ENCODE data around the gene GPR153. TPM values are rescaled to one million over a fixed set of nuclear protein-coding genes. Genes with fewer than 3 reads are reported as not detected.
"Not testable (repeated sequence)": the region's sequence is repeated elsewhere in the genome, so short reads cannot be mapped to it uniquely, and the experiment has no call there.

Gene GPR153
- total RNA-seq (2014; rRNA removed; shearing (Covaris generic)), result 58.2 and 61.3 TPM in 2 replicates

DNA sequence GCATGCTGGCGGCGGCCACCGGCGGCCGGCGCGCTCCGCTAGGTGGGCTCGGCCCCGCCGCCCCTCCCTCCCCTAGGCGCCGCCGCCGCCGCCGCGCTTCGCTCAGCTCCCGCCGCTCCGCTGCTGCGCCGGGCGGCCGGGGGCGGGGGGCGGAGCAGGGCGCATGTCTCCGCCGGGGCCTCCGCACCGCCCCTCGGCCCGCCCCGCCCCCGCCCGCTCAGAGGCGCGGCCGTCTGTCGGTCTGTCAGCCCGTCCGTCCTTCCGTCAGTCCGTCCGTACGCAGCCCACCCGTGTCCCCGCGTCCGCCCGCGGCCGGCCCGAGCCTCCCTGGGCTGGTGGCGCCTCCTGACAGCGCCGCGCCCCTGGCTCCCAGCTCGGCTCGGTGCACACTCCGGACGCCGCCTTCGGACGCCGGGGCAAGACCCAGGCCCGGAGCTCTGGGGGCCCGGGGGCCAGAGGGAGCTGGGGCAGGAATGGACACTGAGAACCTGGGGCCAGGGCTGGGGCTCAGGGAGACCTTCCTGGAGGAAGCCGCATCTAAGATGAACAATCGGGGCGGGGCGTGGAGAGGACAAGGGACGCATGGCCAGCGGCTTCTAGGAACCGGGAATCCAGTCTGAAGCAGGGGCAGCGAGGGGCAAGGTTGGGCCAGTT is at the start of gene GPR153:
TSS of gene GPR153 (minus strand) at position 138 of the 654 bp plus-strand sequence. CDS start 6,193 bp downstream, outside the sequence.
- H3K27ac ChIP-seq, result peak within 1 kb of the TSS; percentile 72
- no peaks in the 10 kb centered on the region for H3K27me3 ChIP-seq
- no peaks in the 10 kb centered on the region for H3K9me3 ChIP-seq (replicated peaks)
- H3K4me3 ChIP-seq, result peak within 1 kb of the TSS; percentile 99
- DNase-seq, result peak; percentile 80 to 85
- H3K4me1 ChIP-seq, result peaks cover 26% of the 10 kb centered on the region
- H3K36me3 ChIP-seq, result no peaks in the 10 kb centered on the region

GRCh38 chr1:6310116-6310848 is 49.4 kb upstream of the GPR153 start:
- Histone ChIP-seq H3K27me3 (no peaks in the 10 kb centered on the region), H3K27ac (no peak overlapping the region), H3K4me1 (peaks cover 3% of the 10 kb centered on the region; the same call in 1 of the 2 replicates), H3K9me3 (replicated peaks) (peaks cover 8% of the 10 kb centered on the region; the same call in 1 of the 2 replicates), H3K4me3 (no peak overlapping the region), H3K36me3 (peaks cover 6% of the 10 kb centered on the region; the same call in 1 of the 2 replicates)
- no peak for DNase-seq

DNA sequence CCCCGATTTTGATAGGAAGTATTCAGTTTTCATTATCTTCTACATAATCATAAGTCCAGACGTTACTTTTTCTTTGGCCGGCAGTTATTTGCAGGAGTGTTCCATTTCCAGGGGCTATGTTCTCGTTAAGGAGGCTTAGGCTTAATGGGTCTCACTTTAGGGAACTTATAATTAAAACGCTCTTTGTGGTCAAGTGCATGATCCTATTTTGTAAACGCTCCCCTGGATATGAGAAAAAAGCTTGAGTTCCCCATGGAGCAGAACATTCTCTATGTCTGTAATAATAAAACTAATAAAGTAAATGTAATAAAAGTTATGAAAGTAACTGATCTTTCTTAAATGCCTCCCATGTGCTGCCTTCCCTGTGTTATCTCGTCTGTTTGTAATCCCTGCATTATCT is 48.7 kb upstream of the GPR153 start:
- Histone ChIP-seq H3K27ac (no peak overlapping the region), H3K9me3 (replicated peaks) (peaks cover 8% of the 10 kb centered on the region; the same call in 1 of the 2 replicates), H3K4me1 (no peaks in the 10 kb centered on the region), H3K36me3 (peaks cover 6% of the 10 kb centered on the region; the same call in 1 of the 2 replicates), H3K27me3 (no peaks in the 10 kb centered on the region), H3K4me3 (no peak overlapping the region)
- no peak for DNase-seq

GRCh38 chr1:6308449-6308848 is 47.6 kb upstream of the GPR153 start:
- H3K9me3 ChIP-seq (replicated peaks), result peaks cover 8% of the 10 kb centered on the region; the same call in 1 of the 2 replicates
- no peak for DNase-seq
- H3K27me3 ChIP-seq, result no peaks in the 10 kb centered on the region
- no peak overlapping the region for H3K4me3 ChIP-seq
- no peaks in the 10 kb centered on the region for H3K4me1 ChIP-seq
- peaks cover 6% of the 10 kb centered on the region; the same call in 1 of the 2 replicates for H3K36me3 ChIP-seq
- H3K27ac ChIP-seq, result no peak overlapping the region

- not testable (repeated sequence) for H3K9me3 ChIP-seq (replicated peaks); H3K27me3 ChIP-seq; H3K27ac ChIP-seq; H3K36me3 ChIP-seq; DNase-seq; H3K4me1 ChIP-seq; H3K4me3 ChIP-seq
These were observed 46.8 kb upstream of the GPR153 start for GRCh38 chr1:6307682-6308081.

- peaks cover 8% of the 10 kb centered on the region; the same call in 1 of the 2 replicates for H3K9me3 ChIP-seq (replicated peaks)
- no peak for DNase-seq
These were observed 46.2 kb upstream of the GPR153 start for GRCh38 chr1:6307099-6307498.

DNA sequence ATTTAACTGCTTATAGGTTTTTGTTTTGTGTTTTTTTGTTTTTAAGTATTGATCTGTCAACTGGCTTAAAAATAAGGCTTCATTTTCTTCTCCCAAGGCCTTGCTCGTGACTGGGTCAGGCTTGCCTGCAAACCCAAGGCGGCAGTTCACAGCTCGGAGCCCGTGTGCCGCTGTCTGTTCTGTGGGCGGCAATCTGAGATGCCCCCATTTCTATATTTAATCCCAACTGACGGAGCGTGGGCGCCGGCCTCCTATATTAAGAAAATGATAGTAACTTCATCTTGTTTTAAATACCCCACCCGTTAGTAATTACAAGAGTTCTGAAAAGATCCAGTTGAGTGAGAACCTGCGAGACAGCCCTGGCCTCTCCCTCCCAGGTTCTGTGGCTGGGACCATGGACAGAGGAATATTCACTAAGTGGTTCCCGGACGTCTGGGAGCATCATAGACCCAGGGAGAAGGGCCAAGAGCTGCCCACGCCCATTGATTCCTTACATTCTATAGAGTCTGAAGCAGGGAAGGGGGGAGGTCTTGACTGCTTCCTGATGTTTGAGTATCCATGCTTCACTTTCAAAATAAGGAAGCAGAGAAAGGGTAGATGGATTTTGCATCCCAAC is 42.6 kb upstream of the GPR153 start:
- Histone ChIP-seq H3K36me3 (peaks cover 16% of the 10 kb centered on the region), H3K9me3 (replicated peaks) (peaks cover 8% of the 10 kb centered on the region; the same call in 1 of the 2 replicates), H3K27me3 (no peaks in the 10 kb centered on the region), H3K27ac (no peak overlapping the region), H3K4me3 (no peak overlapping the region), H3K4me1 (peaks cover 28% of the 10 kb centered on the region)
- no peak for DNase-seq

More at GRCh38 chr1:6307099-6307498, 46.2 kb upstream of the GPR153 start:
- Histone ChIP-seq H3K27ac (no peak overlapping the region), H3K27me3 (no peaks in the 10 kb centered on the region), H3K4me3 (no peak overlapping the region), H3K36me3 (peaks cover 7% of the 10 kb centered on the region; the same call in 1 of the 2 replicates), H3K4me1 (no peaks in the 10 kb centered on the region)

DNA sequence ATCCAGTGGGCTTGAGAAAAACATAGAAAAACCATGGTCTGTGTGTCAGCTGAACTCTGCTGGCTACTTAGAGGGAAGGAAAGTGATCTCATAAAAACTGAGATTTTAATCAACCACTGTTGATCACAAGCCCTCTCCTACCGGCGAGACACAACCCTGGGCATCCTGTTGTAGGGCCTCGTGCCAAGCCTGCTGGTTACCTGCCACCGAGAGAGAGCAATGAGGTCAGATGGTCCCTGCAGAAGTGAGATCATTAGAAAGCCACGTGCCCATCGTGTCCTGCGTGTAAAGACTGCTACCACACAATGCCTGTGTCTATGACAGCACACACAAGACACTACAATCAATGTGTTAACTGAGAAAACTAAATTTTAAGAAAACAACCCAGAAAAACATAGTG is 41.7 kb upstream of the GPR153 start:
- peaks cover 16% of the 10 kb centered on the region for H3K36me3 ChIP-seq
- H3K4me3 ChIP-seq, result no peak overlapping the region
- no peaks in the 10 kb centered on the region for H3K27me3 ChIP-seq
- no peak overlapping the region for H3K27ac ChIP-seq
- H3K9me3 ChIP-seq (replicated peaks), result peaks cover 7% of the 10 kb centered on the region; the same call in 1 of the 2 replicates
- peaks cover 28% of the 10 kb centered on the region for H3K4me1 ChIP-seq
- DNase-seq, result no peak

DNA sequence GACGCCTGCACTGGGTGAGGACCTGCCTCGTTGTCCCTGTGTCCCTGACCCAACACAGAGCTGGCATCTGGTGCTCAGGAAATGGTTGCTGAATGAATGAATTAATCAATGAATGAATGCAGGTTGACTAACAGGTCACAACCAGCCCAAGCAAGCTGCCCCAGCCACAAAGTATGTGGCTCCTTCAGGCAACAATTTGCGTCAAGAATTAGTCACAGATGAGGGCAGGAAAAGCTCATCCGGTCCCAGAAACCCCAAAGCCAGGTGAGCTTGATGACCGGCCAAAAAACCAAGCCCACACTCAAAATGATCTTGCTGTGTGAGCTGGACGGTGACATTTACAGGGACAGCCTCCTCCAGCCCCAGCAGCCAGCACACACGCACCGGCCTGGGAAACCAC is 40.6 kb upstream of the GPR153 start:
- peak in 1 of 2 experiments; percentile 37 for DNase-seq
- peaks cover 28% of the 10 kb centered on the region for H3K4me1 ChIP-seq
- no peaks in the 10 kb centered on the region for H3K27me3 ChIP-seq
- no peak overlapping the region for H3K4me3 ChIP-seq
- peaks cover 14% of the 10 kb centered on the region for H3K36me3 ChIP-seq
- H3K27ac ChIP-seq, result peak overlapping the region; percentile 20; the same call in 1 of the 2 replicates
- H3K9me3 ChIP-seq (replicated peaks), result no peaks in the 10 kb centered on the region

GRCh38 chr1:6300342-6301048 is 39.6 kb upstream of the GPR153 start:
- Histone ChIP-seq H3K9me3 (replicated peaks) (no peaks in the 10 kb centered on the region), H3K4me1 (peaks cover 29% of the 10 kb centered on the region), H3K27me3 (no peaks in the 10 kb centered on the region), H3K36me3 (peaks cover 10% of the 10 kb centered on the region), H3K27ac (peak overlapping the region; percentile 79), H3K4me3 (no peak overlapping the region)
- no peak for DNase-seq

GRCh38 chr1:6299557-6300165 is 38.8 kb upstream of the GPR153 start:
- H3K4me1 ChIP-seq, result peaks cover 37% of the 10 kb centered on the region
- peaks cover 10% of the 10 kb centered on the region for H3K36me3 ChIP-seq
- no peaks in the 10 kb centered on the region for H3K9me3 ChIP-seq (replicated peaks)
- DNase-seq, result peak; percentile 89 to 94
- peak overlapping the region; percentile 79 for H3K27ac ChIP-seq
- no peaks in the 10 kb centered on the region for H3K27me3 ChIP-seq
- no peak overlapping the region for H3K4me3 ChIP-seq

DNA sequence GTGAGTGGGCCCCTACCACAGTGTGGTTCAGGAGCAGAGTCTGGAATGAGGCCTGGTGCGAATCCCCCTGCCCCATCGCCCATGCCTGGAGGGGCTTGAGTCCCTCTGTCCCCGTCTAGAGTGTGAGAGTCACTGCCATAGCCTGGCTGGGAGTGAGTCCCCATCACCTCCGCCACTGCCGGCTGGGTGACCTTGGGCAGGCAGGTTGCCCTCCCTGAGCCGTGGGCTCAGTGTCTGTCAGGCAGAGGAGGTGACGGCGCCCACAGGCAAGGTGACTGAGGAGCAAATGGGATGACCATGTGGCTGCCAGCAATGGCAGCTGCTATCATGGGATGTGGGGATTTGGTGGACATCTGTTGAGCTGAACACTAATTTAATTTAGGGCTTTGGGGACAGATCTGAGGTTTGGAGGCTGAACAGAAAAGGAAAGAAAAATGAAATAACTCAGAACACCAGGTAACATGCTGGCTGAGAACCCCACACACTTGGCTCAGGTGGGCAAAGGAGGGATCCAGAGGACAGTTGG is 38.1 kb upstream of the GPR153 start:
- Histone ChIP-seq H3K4me3 (no peak overlapping the region), H3K27ac (peak overlapping the region; percentile 79), H3K27me3 (no peaks in the 10 kb centered on the region), H3K4me1 (peaks cover 44% of the 10 kb centered on the region), H3K9me3 (replicated peaks) (no peaks in the 10 kb centered on the region), H3K36me3 (peaks cover 10% of the 10 kb centered on the region)
- peak; percentile 34 to 52 for DNase-seq

- H3K4me1 ChIP-seq, result peaks cover 47% of the 10 kb centered on the region
- no peak for DNase-seq
- no peaks in the 10 kb centered on the region for H3K27me3 ChIP-seq
- no peaks in the 10 kb centered on the region for H3K9me3 ChIP-seq (replicated peaks)
- H3K4me3 ChIP-seq, result no peak overlapping the region
- H3K27ac ChIP-seq, result peak overlapping the region; percentile 79
- peaks cover 10% of the 10 kb centered on the region for H3K36me3 ChIP-seq
These were observed 37.6 kb upstream of the GPR153 start for GRCh38 chr1:6298530-6298929.

- Histone ChIP-seq H3K27me3 (no peaks in the 10 kb centered on the region), H3K4me3 (no peak overlapping the region), H3K36me3 (peaks cover 2% of the 10 kb centered on the region; the same call in 1 of the 2 replicates), H3K9me3 (replicated peaks) (no peaks in the 10 kb centered on the region), H3K4me1 (peaks cover 54% of the 10 kb centered on the region), H3K27ac (no peak overlapping the region)
- no peak for DNase-seq
These were observed 35.0 kb upstream of the GPR153 start for GRCh38 chr1:6295910-6296309.
